NCI-H1105 (cell line): ENCODE results near the gene SH2D4B.
"Not testable (repeated sequence)": the region's sequence is repeated elsewhere in the genome, so short reads cannot be mapped to it uniquely, and the experiment has no call there.

Experiments
- DNase-seq: peaks from one replicate; lab custom pipeline; 2025; lab: John Stamatoyannopoulos, UW

The SH2D4B gene

DNA sequence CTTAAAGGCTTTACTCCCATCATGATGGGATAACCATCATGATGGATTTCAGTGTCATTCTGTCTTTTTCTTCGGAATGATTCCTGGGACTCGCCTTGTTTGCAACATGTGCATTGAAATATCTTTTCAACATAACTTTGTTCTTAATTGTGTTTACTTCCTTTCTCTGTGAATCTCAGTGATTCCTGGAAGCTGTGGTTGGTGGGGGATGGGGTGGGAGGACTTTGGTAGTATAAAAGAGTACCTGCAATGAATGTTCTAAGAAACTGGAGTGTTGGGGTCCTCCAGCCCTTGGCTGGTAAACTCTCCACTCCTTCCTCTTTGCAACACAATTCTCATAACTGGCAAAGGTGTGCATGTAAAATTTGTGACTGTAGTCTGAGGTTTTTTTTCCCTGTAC is 11.5 kb upstream of the SH2D4B start:
- DNase-seq = no peak

GRCh38 chr10:80526742-80527141 is 11.0 kb upstream of the SH2D4B start:
- no peak for DNase-seq

- DNase-seq = no peak
Measured at GRCh38 chr10:80528185-80528700, 9.5 kb upstream of the SH2D4B start.

DNA sequence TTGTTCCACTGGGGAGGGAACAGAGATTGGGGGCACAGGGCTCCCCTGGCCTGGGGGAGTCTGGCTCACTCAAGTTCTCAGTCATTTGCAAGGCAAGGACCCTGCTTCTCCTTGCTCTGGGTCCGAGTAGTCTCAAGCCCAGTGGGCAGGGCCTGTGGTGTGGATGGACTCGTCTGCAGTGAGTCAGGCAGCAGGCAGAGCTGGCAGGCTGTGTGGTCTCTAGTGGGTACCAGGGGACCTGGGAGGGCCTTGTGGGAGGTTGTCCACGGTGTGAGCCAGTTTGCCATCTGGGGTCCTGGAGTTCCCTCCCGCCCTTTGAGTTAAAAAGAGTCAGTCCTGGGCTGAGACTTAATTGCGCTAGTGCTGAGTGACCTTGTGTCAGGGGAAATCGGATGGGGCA is 8.8 kb upstream of the SH2D4B start:
- no peak for DNase-seq

GRCh38 chr10:80529604-80530003 is 8.1 kb upstream of the SH2D4B start:
- no peak for DNase-seq

GRCh38 chr10:80530251-80530650 is 7.5 kb upstream of the SH2D4B start:
- DNase-seq = no peak

DNA sequence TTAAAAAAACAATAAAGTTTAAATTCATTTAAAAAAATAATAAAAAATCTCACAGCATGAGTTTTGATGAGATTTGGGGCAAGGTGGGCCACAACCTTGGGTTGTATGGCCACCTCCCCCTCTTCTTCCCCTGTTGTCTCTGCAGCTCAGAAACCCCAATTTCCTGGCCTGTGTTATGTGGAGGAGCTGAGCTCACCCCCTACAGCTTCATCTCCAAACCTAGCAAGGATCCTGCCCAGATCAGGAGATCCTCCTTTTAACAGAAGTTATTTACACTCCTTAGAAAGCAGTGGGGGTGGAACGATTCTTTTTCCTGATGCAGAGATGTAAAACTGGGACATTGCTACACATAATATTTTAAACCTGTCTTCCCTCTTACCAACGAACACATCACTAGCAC is 6.9 kb upstream of the SH2D4B start:
- no peak for DNase-seq

GRCh38 chr10:80532571-80532970 is 5.1 kb upstream of the SH2D4B start:
- no peak for DNase-seq

- not testable (repeated sequence) for DNase-seq
Measured at GRCh38 chr10:80534059-80534458, 3.6 kb upstream of the SH2D4B start.

DNA sequence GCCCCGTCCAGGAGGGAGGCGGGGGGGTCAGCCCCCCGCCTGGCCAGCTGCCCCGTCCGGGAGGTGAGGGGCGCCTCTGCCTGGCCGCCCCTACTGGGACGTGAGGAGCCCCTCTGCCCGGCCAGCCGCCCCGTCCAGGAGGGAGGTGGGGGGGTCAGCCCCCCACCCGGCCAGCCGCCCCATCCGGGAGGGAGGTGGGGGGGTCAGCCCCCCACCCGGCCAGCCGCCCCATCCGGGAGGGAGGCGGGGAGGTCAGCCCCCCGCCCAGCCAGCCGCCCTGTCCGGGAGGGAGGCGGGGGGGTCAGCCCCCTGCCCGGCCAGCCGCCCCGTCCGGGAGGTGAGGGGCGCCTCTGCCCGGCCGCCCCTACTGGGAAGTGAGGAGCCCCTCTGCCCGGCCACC is 3.1 kb upstream of the SH2D4B start:
- DNase-seq = not testable (repeated sequence)

GRCh38 chr10:80535671-80536360 is 1.9 kb upstream of the SH2D4B start:
- DNase-seq = no peak

DNA sequence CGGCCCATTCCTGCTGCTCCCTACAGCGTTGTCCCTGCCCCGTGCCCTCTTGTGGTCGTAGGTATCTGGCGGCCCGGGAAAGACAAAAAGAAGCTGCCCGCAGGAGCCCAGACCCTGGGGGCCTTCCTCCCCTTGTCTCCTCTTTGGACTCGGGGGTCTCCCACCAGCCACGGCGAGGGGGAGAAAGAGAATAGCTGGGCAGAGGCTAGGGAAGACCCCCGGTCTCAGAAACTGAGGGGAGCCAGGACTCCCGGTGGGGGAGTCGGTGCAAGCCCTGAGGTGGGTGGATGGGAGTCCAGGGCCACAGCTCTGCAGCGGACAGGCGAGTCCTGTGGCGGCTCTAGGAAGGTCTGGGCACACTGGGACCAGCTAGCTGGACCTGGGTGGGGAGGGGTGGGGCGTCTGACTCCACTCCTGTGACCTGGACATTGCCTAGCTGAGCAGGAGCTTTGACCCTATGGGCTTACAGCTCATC is 1.3 kb upstream of the SH2D4B start:
- DNase-seq = no peak

- no peak for DNase-seq
Measured at GRCh38 chr10:80537086-80537735, 491 bp upstream of the SH2D4B start.

DNA sequence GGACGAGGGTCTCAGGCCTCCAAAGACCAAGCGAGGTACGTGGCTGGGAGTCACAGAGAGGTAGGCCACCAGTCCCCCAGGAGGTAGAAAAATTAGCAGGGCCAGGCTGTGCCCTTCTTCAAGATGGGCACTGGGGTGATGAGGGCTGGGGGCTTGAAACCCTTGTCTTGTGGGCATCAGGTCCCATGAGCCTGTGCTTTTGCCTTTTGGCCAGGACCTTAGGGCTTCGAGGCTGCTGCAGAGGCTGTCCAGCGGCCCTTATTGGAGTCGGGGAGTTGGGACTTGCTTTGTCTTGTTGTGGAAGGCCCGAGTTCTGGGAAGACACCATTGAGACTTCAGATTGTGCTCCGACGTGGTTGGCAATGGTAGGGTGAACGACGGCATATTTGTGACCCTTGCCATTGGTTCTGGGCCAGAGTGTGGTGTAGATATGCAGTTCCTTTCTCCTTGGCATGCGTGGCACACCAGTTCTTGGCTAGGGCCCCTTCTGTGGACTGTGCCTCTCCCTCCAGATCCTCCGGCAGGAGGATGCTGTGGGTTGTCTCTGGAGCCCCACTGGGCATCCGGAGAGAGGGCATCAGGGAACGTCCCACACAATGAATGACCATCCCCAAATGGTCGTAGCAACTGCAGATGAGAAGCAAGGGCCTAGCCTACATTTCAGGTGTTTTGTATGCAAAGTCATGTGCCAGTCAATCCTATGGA is 931 bp downstream of the SH2D4B start:
- no peak for DNase-seq

DNA sequence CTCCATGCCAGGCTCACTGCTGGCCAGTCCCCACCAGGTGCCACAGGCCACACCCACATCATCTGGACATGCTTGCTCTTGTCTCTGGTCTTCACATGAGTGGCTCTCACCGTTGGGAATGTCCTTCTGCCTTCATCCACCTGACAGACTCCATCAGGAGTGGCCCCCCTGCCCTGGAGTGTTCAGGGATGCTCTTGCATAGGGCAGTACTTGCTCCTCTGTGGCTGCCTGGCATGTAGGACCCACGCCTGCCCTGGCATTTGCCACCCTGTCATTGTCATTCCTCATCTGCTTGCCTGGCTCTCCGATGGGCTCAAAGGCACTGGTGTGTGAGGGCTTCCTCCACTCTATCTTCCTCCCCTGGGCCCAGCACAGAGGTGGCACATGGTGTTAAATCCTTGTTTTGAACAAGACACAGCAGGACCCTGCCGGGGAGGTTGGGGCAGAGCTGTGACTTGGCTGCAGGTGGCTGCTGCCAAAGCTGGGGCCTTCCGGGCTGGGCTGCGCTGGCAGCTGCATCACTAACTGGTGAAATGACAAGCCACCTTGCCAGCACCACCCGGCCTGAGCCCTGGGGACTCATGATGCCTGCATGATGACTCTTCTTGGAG is 1.8 kb downstream of the SH2D4B start:
- no peak for DNase-seq

GRCh38 chr10:80540136-80540535 is 2.4 kb downstream of the SH2D4B start:
- no peak for DNase-seq

- DNase-seq = no peak
Measured at GRCh38 chr10:80540618-80540980, 2.9 kb downstream of the SH2D4B start.

- no peak for DNase-seq
Measured at GRCh38 chr10:80540981-80541750, 3.5 kb downstream of the SH2D4B start.

DNA sequence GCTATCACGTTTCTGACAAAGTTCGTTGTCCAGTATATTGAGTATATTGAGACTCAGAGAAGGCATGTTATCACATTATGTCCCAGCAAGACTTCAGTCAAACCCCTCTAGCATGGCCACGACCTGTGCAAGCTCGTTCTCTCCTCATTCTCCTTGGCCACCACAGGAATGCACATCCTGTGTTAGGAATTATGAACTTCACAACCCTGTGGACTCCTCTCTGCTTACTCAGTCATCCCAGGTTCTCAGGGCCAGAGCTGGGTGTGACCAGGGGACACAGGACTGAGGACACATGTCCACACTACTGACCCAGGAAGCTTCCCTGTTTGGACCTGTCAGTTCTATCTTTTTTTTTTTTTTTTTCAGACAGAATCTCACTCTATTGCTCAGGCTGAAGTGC is 4.4 kb downstream of the SH2D4B start:
- no peak for DNase-seq

DNA sequence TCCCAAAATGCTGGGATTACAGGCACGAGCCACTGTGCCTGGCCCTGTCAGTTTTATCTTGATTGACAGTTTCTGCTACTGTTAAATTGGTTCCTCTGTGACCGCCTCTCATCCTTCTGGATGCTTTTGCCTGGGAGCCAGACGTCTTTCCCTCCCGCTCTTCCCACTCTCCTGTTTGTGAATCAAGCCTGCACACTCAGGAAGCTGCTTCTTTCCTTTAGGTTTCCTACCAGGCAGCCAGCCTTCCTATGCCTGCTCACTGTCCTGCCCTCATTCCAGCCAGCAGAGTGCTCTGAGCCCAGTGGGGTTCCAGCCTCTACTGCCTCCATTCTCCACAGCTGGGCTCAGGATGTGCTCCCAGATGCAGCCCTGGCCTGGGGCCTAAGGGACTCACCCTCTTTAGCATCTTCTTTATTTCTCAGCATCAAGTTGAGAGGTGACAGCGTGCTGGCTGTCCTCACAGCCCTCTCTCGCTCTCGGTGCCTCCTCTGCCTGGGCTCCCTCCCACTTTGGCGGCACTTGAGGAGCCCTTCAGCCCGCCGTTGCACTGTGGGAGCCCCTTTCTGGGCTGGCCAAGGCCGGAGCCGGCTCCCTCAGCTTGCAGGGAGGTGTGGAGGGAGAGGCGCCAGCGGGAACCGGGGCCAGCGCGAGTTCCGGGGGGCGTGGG is 5.1 kb downstream of the SH2D4B start:
- DNase-seq = no peak

GRCh38 chr10:80543319-80543672 is 5.6 kb downstream of the SH2D4B start:
- DNase-seq = not testable (repeated sequence)
